Mesendoderm (in vitro differentiated cells): ENCODE measurements around the gene ERICH6B.

Source experiments
- DNase-seq: peaks from one replicate; pipeline ENCODE4 v3.0.0; 2013
- H2AK5ac ChIP-seq: 2 replicates; pipeline ENCODE4 v1.6.1; 2013; ENCODE audit warnings: low read length, inconsistent platforms
- H2BK120ac ChIP-seq: 2 replicates; pipeline ENCODE4 v1.6.1; 2013; ENCODE audit warnings: low read depth, mild to moderate bottlenecking, low read length, moderate library complexity, mixed read lengths
- H2BK15ac ChIP-seq: replicated peaks from 2 replicates; pipeline ENCODE4 v1.6.1; 2013; ENCODE audit warnings: low read depth, mild to moderate bottlenecking, moderate library complexity
- H2BK5ac ChIP-seq: 2 replicates; pipeline ENCODE4 v1.6.1; 2013; ENCODE audit warnings: low read length, inconsistent platforms
- H3K18ac ChIP-seq: 2 replicates; pipeline ENCODE4 v1.6.1; 2013; ENCODE audit warnings: mild to moderate bottlenecking, low read length, mixed read lengths
- H3K23ac ChIP-seq: one replicate; pipeline ENCODE4 v1.6.1; 2013; ENCODE audit warnings: low read length
- H3K27ac ChIP-seq: 2 replicates; pipeline ENCODE4 v1.5.1; 2013; ENCODE audit warnings: low read depth, mild to moderate bottlenecking, inconsistent platforms, low read length, moderate library complexity
- H3K27me3 ChIP-seq: 2 replicates; pipeline ENCODE4 v1.6.1; 2013; ENCODE audit warnings: low read length, control low read depth, mild to moderate bottlenecking, inconsistent platforms; ENCODE audit not compliant: insufficient read depth, poor library complexity
- H3K36me3 ChIP-seq: 2 replicates; pipeline ENCODE4 v1.6.1; 2013; ENCODE audit warnings: low read length, inconsistent platforms; ENCODE audit not compliant: control insufficient read depth, insufficient read depth
- H3K4ac ChIP-seq: one replicate; pipeline ENCODE4 v1.6.1; 2013; ENCODE audit warnings: low read depth, mild to moderate bottlenecking, low read length, moderate library complexity
- H3K4me1 ChIP-seq: 2 replicates; pipeline ENCODE4 v1.6.1; 2013; ENCODE audit warnings: low read depth, low read length, inconsistent platforms; ENCODE audit not compliant: control insufficient read depth
- H3K4me2 ChIP-seq: 2 replicates; pipeline ENCODE4 v1.6.1; 2013; ENCODE audit warnings: low read length
- H3K4me3 ChIP-seq: 2 replicates; pipeline ENCODE4 v1.5.1; 2013; ENCODE audit warnings: mild to moderate bottlenecking, low read length
- H3K56ac ChIP-seq: one replicate; pipeline ENCODE4 v1.6.1; 2013; ENCODE audit warnings: low read length
- H3K79me1 ChIP-seq: 2 replicates; pipeline ENCODE4 v1.6.1; 2013; ENCODE audit warnings: low read length, inconsistent platforms
- H3K79me2 ChIP-seq: 2 replicates; pipeline ENCODE4 v1.6.1; 2013; ENCODE audit warnings: mild to moderate bottlenecking, low read length; ENCODE audit not compliant: control insufficient read depth, insufficient read depth
- H3K9ac ChIP-seq: 2 replicates; pipeline ENCODE4 v1.6.1; 2013; ENCODE audit warnings: low read length, inconsistent platforms
- H4K5ac ChIP-seq: one replicate; pipeline ENCODE4 v1.6.1; 2013; ENCODE audit warnings: low read length
- H4K8ac ChIP-seq: one replicate; pipeline ENCODE4 v1.6.1; 2013; ENCODE audit warnings: low read depth, mild to moderate bottlenecking, control low read depth, low read length, moderate library complexity
- WGBS: extraction: QIAGEN DNeasy Blood & Tissue Kit; methylation state at CpG from one replicate; pipeline ENCODE4 v1.1.7; 2013; ENCODE audit warnings: low lambda C conversion rate, missing lambda C conversion rate; ENCODE audit not compliant: insufficient coverage; ENCODE audit errors: extremely low coverage; 5-methylcytosine and 5-hydroxymethylcytosine counted together

ERICH6B gene

DNA sequence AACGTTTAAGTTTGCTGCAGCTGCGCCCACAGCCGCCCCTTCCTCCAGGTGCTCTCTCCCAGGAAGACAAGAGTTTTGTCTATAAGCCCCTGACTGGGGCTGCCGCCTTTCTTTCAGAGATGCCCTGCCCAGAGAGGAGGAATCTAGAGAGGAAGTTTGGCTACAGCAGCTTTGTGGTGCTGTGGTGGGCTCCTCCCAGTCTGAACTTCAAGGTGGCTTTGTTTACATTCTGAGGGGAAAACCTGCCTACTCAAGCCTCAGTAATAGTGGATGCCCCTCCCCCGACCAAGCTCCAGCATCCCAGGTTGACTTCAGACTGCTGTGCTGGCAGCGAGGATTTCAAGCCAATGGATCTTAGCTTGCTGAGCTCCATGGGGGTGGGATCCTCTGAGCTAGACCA, 6.4 kb upstream of the ERICH6B start:
- H3K4me2 ChIP-seq = no peak overlapping the region
- no peak overlapping the region for H2AK5ac ChIP-seq
- H2BK15ac ChIP-seq = no peak overlapping the region
- no peak overlapping the region for H2BK5ac ChIP-seq
- H3K79me2 ChIP-seq = no peaks in the 10 kb centered on the region
- DNase-seq = peak; percentile 71
- no peak overlapping the region for H2BK120ac ChIP-seq
- H3K4me3 ChIP-seq = no peak overlapping the region
- no peaks in the 10 kb centered on the region for H3K4me1 ChIP-seq
- no peaks in the 10 kb centered on the region for H3K36me3 ChIP-seq
- no peaks in the 10 kb centered on the region for H3K79me1 ChIP-seq
- no peak overlapping the region for H3K23ac ChIP-seq
- WGBS = no CpG with 5 or more reads among the region's 6 CpGs
- no peak overlapping the region for H3K18ac ChIP-seq
- H4K8ac ChIP-seq = no peak overlapping the region
- H3K27ac ChIP-seq = no peak overlapping the region
- no peak overlapping the region for H3K9ac ChIP-seq
- no peak overlapping the region for H4K5ac ChIP-seq
- no peak overlapping the region for H3K4ac ChIP-seq
- peak overlapping the region; percentile 15 for H3K56ac ChIP-seq
- H3K27me3 ChIP-seq = no peaks in the 10 kb centered on the region

DNA sequence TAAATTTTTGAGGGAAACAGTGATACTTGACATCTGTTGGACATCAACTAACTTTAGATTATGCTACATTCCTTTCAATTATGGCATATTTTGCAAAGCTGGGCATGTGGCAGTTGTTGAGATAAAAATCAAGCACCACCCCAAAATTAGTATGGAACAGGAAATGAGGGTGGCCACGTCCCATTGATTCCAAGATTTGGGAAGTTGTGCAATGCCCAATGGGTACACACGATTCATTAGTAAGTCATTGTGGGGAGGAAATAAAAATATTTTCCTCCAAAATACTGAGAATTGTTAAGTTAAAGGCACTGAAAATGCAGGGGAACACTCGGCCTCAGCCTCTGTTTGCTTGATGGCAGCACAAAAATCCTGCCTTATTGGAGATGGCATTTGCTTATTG, 7.6 kb downstream of the ERICH6B start:
- H3K27ac ChIP-seq = no peak overlapping the region
- no peaks in the 10 kb centered on the region for H3K79me1 ChIP-seq
- no peak overlapping the region for H3K4ac ChIP-seq
- no peak overlapping the region for H3K18ac ChIP-seq
- H2BK5ac ChIP-seq = no peak overlapping the region
- no peaks in the 10 kb centered on the region for H3K36me3 ChIP-seq
- H3K56ac ChIP-seq = no peak overlapping the region
- H3K27me3 ChIP-seq = no peaks in the 10 kb centered on the region
- no peaks in the 10 kb centered on the region for H3K79me2 ChIP-seq
- H3K23ac ChIP-seq = no peak overlapping the region
- H2BK120ac ChIP-seq = no peak overlapping the region
- no CpG with 5 or more reads among the region's 3 CpGs for WGBS
- no peak overlapping the region for H4K5ac ChIP-seq
- no peak overlapping the region for H4K8ac ChIP-seq
- H3K4me2 ChIP-seq = no peak overlapping the region
- H2AK5ac ChIP-seq = no peak overlapping the region
- no peak overlapping the region for H3K9ac ChIP-seq
- no peak for DNase-seq
- no peak overlapping the region for H3K4me3 ChIP-seq
- no peaks in the 10 kb centered on the region for H3K4me1 ChIP-seq
- no peak overlapping the region for H2BK15ac ChIP-seq

DNA sequence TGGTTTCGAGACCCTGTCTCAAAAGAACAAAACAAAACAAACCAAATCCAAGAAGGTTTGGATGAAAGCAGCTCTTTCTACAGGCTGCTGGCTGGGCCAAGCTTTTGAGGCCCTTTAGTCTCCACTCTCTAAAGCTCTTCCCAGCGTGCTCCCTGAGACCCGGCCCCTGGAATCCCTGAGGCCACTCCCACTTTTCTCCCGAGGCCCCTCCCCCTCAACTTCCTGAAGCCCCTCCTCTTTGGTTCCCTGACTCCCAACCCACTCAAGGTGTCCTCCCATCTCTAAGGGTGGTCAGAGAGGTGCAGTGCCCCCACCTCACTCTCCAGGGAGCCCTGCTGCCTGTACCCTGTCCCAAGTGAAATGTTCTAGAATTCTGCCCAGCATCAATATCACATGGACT, 10.6 kb downstream of the ERICH6B start:
- Histone ChIP-seq H3K9ac (no peak overlapping the region), H3K27ac (no peak overlapping the region), H3K4me1 (no peaks in the 10 kb centered on the region), H2AK5ac (no peak overlapping the region), H3K79me1 (no peaks in the 10 kb centered on the region), H3K4me3 (no peak overlapping the region), H3K18ac (no peak overlapping the region), H2BK5ac (no peak overlapping the region), H3K36me3 (no peaks in the 10 kb centered on the region), H3K4me2 (no peak overlapping the region), H4K5ac (no peak overlapping the region), H3K27me3 (no peaks in the 10 kb centered on the region), H3K23ac (no peak overlapping the region), H2BK120ac (no peak overlapping the region), H3K4ac (no peak overlapping the region), H4K8ac (no peak overlapping the region), H2BK15ac (no peak overlapping the region), H3K56ac (no peak overlapping the region), H3K79me2 (no peaks in the 10 kb centered on the region)
- no CpG with 5 or more reads among the region's 4 CpGs for WGBS
- DNase-seq = peak; percentile 19

DNA sequence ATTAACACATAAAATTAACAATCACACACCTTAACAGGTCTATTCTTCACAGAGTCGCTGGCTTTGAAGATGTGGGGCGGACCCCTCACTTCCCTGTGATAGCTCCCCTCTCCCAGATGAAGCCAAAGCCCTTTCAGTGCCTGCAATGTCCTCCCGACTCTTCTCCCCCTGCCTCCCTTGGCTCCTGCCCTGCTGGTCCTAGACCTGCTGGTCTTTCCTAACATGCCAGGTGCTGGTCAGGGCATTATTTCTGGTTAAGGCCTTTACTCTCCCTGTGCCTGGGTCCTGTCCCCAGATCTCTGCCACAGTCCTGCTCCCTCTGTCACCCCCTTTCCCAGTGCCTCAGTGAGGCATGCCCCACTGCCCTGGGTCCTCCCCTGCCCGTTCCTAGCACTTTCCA, 12.2 kb downstream of the ERICH6B start:
- no CpG with 5 or more reads among the region's 4 CpGs for WGBS
- Histone ChIP-seq H3K27me3 (no peaks in the 10 kb centered on the region), H2BK15ac (no peak overlapping the region), H3K18ac (no peak overlapping the region), H3K79me1 (no peaks in the 10 kb centered on the region), H3K4ac (no peak overlapping the region), H3K79me2 (no peaks in the 10 kb centered on the region), H3K23ac (no peak overlapping the region), H2BK120ac (no peak overlapping the region), H3K4me1 (no peaks in the 10 kb centered on the region), H2BK5ac (no peak overlapping the region), H4K5ac (no peak overlapping the region), H3K4me2 (no peak overlapping the region), H4K8ac (no peak overlapping the region), H3K9ac (no peak overlapping the region), H3K36me3 (no peaks in the 10 kb centered on the region), H3K27ac (no peak overlapping the region), H3K56ac (no peak overlapping the region), H3K4me3 (no peak overlapping the region), H2AK5ac (no peak overlapping the region)
- DNase-seq = no peak

DNA sequence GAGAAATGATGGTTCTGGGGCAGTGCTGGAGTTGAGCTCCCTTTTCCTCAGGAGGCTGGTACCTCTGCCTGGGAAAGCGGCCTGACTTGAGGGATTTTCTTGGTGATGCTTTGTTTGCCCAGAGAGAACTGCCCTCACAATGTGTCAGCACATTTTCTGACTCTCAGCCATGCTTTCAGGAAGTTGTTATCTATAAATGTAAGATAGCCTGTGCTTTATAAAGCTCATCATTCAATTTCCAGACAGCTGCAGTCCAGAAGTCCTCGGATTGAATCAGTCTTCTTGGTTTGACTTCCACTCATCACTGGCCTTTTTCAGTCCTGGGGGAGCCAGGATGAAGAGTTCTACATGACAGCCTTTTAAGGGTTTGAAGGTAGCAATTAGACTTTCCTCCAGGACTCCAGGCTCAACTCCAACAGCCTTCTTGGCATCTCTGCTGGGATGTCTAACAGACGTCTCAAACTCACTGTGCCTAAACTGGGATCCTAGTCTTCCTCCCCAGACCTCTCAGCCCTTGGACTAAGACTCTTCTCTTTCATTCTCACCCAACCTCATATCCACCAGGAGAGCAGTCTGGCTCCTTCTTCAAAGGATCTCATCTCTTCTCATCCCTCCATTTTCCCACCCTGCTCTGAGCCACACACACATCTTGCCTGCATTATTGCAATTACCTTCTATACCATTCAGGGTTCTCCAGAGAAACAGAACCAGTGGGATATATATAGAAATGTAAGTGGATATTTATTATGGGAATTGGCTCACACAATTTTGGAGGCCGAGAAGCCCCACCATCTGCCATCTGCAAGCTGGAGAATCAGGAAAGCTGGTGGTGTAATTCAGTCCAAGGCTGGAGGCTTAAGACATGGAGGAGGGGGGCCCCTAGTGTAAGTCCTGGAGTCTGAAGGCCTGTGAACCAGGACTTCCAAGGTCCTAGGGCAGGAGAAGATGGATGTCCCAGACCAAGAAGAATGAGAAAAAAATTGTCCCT, 13.1 kb downstream of the ERICH6B start:
- no peaks in the 10 kb centered on the region for H3K79me2 ChIP-seq
- no peaks in the 10 kb centered on the region for H3K79me1 ChIP-seq
- no peak overlapping the region for H3K27ac ChIP-seq
- no peak for DNase-seq
- no peak overlapping the region for H4K5ac ChIP-seq
- no peak overlapping the region for H2BK120ac ChIP-seq
- no peaks in the 10 kb centered on the region for H3K4me1 ChIP-seq
- no peak overlapping the region for H3K9ac ChIP-seq
- WGBS = no CpG with 5 or more reads among the region's 4 CpGs
- H2BK15ac ChIP-seq = no peak overlapping the region
- no peak overlapping the region for H3K4me2 ChIP-seq
- no peak overlapping the region for H3K56ac ChIP-seq
- H3K18ac ChIP-seq = no peak overlapping the region
- no peak overlapping the region for H2AK5ac ChIP-seq
- no peak overlapping the region for H3K23ac ChIP-seq
- no peak overlapping the region for H2BK5ac ChIP-seq
- H4K8ac ChIP-seq = no peak overlapping the region
- no peaks in the 10 kb centered on the region for H3K36me3 ChIP-seq
- H3K27me3 ChIP-seq = no peaks in the 10 kb centered on the region
- H3K4ac ChIP-seq = no peak overlapping the region
- H3K4me3 ChIP-seq = no peak overlapping the region
